Skeletal muscle tissue (tissue), 4 donors: ENCODE measurements around the gene FAM221B. TPM values are rescaled to one million over a fixed set of nuclear protein-coding genes. Genes with fewer than 3 reads are reported as not detected.

Source experiments
- H3K27ac ChIP-seq: one replicate; pipeline ENCODE4 v1.7.0; 2013; ENCODE audit warnings: mild to moderate bottlenecking, low read depth, low read length, inconsistent platforms
- H3K27me3 ChIP-seq, 3 donors: one replicate each; pipeline ENCODE4 v1.7.0; 2013; ENCODE audit warnings: low read length in 3 of 3; ENCODE audit not compliant: control insufficient read depth in 3 of 3, insufficient read depth in 3 of 3
- H3K36me3 ChIP-seq, 3 donors: one replicate each; pipeline ENCODE4 v1.7.0; 2013; ENCODE audit warnings: low read length in 3 of 3; ENCODE audit not compliant: control insufficient read depth in 3 of 3, insufficient read depth in 3 of 3
- H3K4me1 ChIP-seq, 3 donors: one replicate each; pipeline ENCODE4 v1.7.0; 2013; ENCODE audit warnings: low read length in 3 of 3, mild to moderate bottlenecking in 3 of 3; ENCODE audit not compliant: control insufficient read depth in 3 of 3, insufficient read depth in 3 of 3
- H3K4me3 ChIP-seq, 3 donors: one replicate each; pipeline ENCODE4 v1.7.0; 2013; ENCODE audit warnings: low read length in 3 of 3
- H3K9ac ChIP-seq, 3 donors: one replicate each; pipeline ENCODE4 v1.7.0; 2013; ENCODE audit warnings: low read length in 3 of 3, mild to moderate bottlenecking in 3 of 3, moderate library complexity in 2 of 3, low read depth in 1 of 3
- H3K9me3 ChIP-seq, 3 donors: one replicate each; pipeline ENCODE4 v1.7.0; 2013; ENCODE audit warnings: low read length in 3 of 3; ENCODE audit not compliant: control insufficient read depth in 3 of 3
- total RNA-seq: library from RNA; depleted of rRNA; stranded (reverse); fragments of >200 nt; gene quantifications from one replicate; pipeline ENCODE4 v1.2.3, GENCODE V29; 2014
- donor health status: Osteomylitis.

The FAM221B gene
- total RNA-seq, 1 donor from 2014 or later = not detected

GRCh38 chr9:35862328-35862727 lies 33.8 kb upstream of the FAM221B start:
- Histone ChIP-seq H3K27me3 (peaks cover 17 to 35% (median 23%) of the 10 kb centered on the region in 3 donors), H3K36me3 (no peaks in the 10 kb centered on the region), H3K27ac (no peak overlapping the region), H3K9me3 (no peaks in the 10 kb centered on the region), H3K4me1 (peaks cover 0 to 8% (median 4%) of the 10 kb centered on the region in 3 donors), H3K4me3 (no peak overlapping the region), H3K9ac (no peak overlapping the region)

GRCh38 chr9:35861161-35861897 lies 32.8 kb upstream of the FAM221B start:
- Histone ChIP-seq H3K36me3 (no peaks in the 10 kb centered on the region), H3K4me3 (no peak overlapping the region), H3K27me3 (peaks cover 17 to 34% (median 20%) of the 10 kb centered on the region in 3 donors), H3K9me3 (no peaks in the 10 kb centered on the region), H3K27ac (no peak overlapping the region), H3K4me1 (peaks cover 0 to 8% (median 4%) of the 10 kb centered on the region in 3 donors), H3K9ac (no peak overlapping the region)

- peak overlapping the region in 1 of 3 donors; percentile 3 for H3K9ac ChIP-seq
- peaks cover 0 to 1% (median 0%) of the 10 kb centered on the region in 3 donors for H3K36me3 ChIP-seq
- H3K27me3 ChIP-seq = peaks cover 17 to 31% (median 20%) of the 10 kb centered on the region in 3 donors
- peaks cover 0 to 8% (median 4%) of the 10 kb centered on the region in 3 donors for H3K4me1 ChIP-seq
- no peaks in the 10 kb centered on the region for H3K9me3 ChIP-seq
- no peak overlapping the region for H3K4me3 ChIP-seq
- H3K27ac ChIP-seq = no peak overlapping the region
Observed at GRCh38 chr9:35859990-35860339, 31.4 kb upstream of the FAM221B start.

GRCh38 chr9:35859310-35859989 lies 30.9 kb upstream of the FAM221B start:
- H3K27ac ChIP-seq = no peak overlapping the region
- H3K9me3 ChIP-seq = no peaks in the 10 kb centered on the region
- H3K9ac ChIP-seq = peak overlapping the region in 1 of 3 donors; percentile 3
- H3K27me3 ChIP-seq = peaks cover 15 to 26% (median 17%) of the 10 kb centered on the region in 3 donors
- H3K4me1 ChIP-seq = peaks cover 0 to 8% (median 4%) of the 10 kb centered on the region in 3 donors
- H3K4me3 ChIP-seq = no peak overlapping the region
- peaks cover 0 to 2% (median 0%) of the 10 kb centered on the region in 3 donors for H3K36me3 ChIP-seq

- peaks cover 0 to 8% (median 5%) of the 10 kb centered on the region in 3 donors for H3K36me3 ChIP-seq
- H3K4me3 ChIP-seq = no peak overlapping the region
- H3K9me3 ChIP-seq = no peaks in the 10 kb centered on the region
- H3K27ac ChIP-seq = no peak overlapping the region
- H3K27me3 ChIP-seq = peaks cover 10 to 17% (median 11%) of the 10 kb centered on the region in 3 donors
- no peak overlapping the region for H3K9ac ChIP-seq
- H3K4me1 ChIP-seq = peaks cover 0 to 8% (median 4%) of the 10 kb centered on the region in 3 donors
Observed at GRCh38 chr9:35858458-35858857, 29.9 kb upstream of the FAM221B start.

- no peak overlapping the region for H3K27ac ChIP-seq
- peaks cover 0 to 8% (median 4%) of the 10 kb centered on the region in 3 donors for H3K4me1 ChIP-seq
- H3K9ac ChIP-seq = no peak overlapping the region
- no peak overlapping the region for H3K4me3 ChIP-seq
- no peaks in the 10 kb centered on the region for H3K9me3 ChIP-seq
- H3K36me3 ChIP-seq = peaks cover 8 to 20% (median 12%) of the 10 kb centered on the region in 3 donors
- H3K27me3 ChIP-seq = peaks cover 0 to 8% (median 6%) of the 10 kb centered on the region in 3 donors
Observed at GRCh38 chr9:35856882-35857281, 28.4 kb upstream of the FAM221B start.

GRCh38 chr9:35856206-35856605 lies 27.7 kb upstream of the FAM221B start:
- Histone ChIP-seq H3K36me3 (peaks cover 8 to 20% (median 12%) of the 10 kb centered on the region in 3 donors), H3K27ac (no peak overlapping the region), H3K4me1 (peaks cover 0 to 8% (median 4%) of the 10 kb centered on the region in 3 donors), H3K27me3 (peaks cover 0 to 1% (median under 1%) of the 10 kb centered on the region in 3 donors), H3K4me3 (no peak overlapping the region), H3K9ac (no peak overlapping the region), H3K9me3 (no peaks in the 10 kb centered on the region)

- no peak overlapping the region for H3K27ac ChIP-seq
- peaks cover 8 to 20% (median 12%) of the 10 kb centered on the region in 3 donors for H3K36me3 ChIP-seq
- no peak overlapping the region for H3K4me3 ChIP-seq
- no peaks in the 10 kb centered on the region for H3K27me3 ChIP-seq
- no peak overlapping the region for H3K9ac ChIP-seq
- peaks cover 0 to 4% (median 3%) of the 10 kb centered on the region in 3 donors for H3K4me1 ChIP-seq
- no peaks in the 10 kb centered on the region for H3K9me3 ChIP-seq
Observed at GRCh38 chr9:35854091-35854762, 25.7 kb upstream of the FAM221B start.

- H3K27ac ChIP-seq = no peak overlapping the region
- no peaks in the 10 kb centered on the region for H3K27me3 ChIP-seq
- peaks cover 8 to 20% (median 12%) of the 10 kb centered on the region in 3 donors for H3K36me3 ChIP-seq
- no peaks in the 10 kb centered on the region for H3K9me3 ChIP-seq
- H3K4me1 ChIP-seq = peaks cover under 1 to 8% (median 3%) of the 10 kb centered on the region in 3 donors
- no peak overlapping the region for H3K4me3 ChIP-seq
- no peak overlapping the region for H3K9ac ChIP-seq
Observed at GRCh38 chr9:35852876-35853865, 24.6 kb upstream of the FAM221B start.
